Fibroblast of pulmonary artery (primary cell): ENCODE data around the gene TP53INP2.
"Not testable (repeated sequence)": the region's sequence is repeated elsewhere in the genome, so short reads cannot be mapped to it uniquely, and the experiment has no call there.

Experiments used
- DNase-seq: peaks from one replicate; pipeline ENCODE4 v3.0.0-alpha.2; 2010; ENCODE audit warnings: low read depth
- H3K4me3 ChIP-seq: replicated peaks from 2 replicates; pipeline ENCODE4 v1.5.1; 2011; ENCODE audit warnings: low read depth, mild to moderate bottlenecking, control low read depth, low read length, moderate library complexity
- TF ChIP-seq, protein P1 (sequence below): IDR thresholded peaks from 2 replicates; pipeline ENCODE4 v1.5.1; 2011; ENCODE audit warnings: mild to moderate bottlenecking, control low read depth, low read length, inconsistent platforms; ENCODE audit errors: missing control alignments

The TP53INP2 gene, protein sequence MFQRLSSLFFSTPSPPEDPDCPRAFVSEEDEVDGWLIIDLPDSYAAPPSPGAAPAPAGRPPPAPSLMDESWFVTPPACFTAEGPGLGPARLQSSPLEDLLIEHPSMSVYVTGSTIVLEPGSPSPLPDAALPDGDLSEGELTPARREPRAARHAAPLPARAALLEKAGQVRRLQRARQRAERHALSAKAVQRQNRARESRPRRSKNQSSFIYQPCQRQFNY

DNA sequence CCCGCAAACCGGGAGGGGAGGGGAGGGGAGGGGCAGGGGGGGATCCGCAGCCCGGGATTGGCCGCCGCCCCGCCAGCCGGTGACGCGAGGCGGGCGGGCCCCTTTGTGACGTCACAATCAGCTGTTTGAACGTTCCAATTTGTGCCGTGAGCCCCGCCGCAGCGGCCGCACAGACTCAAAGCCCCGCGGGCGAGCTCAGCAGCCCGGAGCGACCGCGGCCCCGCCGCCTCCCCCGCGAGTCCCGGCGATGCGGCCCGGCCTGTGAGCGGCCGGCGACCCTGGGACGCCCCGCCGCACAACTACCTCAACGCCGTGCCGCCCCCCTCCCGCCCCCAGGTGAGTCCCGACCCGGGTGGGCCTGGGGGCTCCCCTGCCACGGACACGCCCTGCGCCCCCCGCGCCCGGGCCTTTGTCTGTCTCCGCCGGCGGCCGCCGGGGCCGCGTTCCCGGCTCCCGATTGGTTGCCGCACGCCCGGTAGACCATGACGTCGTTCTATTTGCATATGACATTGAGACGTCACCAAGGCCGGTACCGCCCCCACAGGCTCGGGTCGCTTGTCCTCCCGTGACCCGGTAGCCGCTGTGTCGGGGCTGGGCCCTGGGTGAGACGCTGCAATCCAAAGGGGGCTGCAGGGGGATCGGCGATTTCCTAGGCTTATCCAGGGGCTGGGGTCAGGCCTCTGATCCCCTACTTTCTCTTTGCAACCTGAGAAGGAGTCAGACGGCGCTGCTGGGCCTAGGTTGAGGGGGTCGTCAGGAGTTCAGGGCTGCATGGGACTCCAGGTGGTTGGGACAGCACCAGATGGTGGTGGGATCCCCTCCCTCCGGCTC is at the start of gene TP53INP2:
TSS of gene TP53INP2 (plus strand) at position 168 of the 831 bp plus-strand sequence. CDS start 4,396 bp downstream, outside the sequence.
- peak; percentile 94 for DNase-seq
- TF ChIP-seq, protein P1, sequence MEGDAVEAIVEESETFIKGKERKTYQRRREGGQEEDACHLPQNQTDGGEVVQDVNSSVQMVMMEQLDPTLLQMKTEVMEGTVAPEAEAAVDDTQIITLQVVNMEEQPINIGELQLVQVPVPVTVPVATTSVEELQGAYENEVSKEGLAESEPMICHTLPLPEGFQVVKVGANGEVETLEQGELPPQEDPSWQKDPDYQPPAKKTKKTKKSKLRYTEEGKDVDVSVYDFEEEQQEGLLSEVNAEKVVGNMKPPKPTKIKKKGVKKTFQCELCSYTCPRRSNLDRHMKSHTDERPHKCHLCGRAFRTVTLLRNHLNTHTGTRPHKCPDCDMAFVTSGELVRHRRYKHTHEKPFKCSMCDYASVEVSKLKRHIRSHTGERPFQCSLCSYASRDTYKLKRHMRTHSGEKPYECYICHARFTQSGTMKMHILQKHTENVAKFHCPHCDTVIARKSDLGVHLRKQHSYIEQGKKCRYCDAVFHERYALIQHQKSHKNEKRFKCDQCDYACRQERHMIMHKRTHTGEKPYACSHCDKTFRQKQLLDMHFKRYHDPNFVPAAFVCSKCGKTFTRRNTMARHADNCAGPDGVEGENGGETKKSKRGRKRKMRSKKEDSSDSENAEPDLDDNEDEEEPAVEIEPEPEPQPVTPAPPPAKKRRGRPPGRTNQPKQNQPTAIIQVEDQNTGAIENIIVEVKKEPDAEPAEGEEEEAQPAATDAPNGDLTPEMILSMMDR: no peak
- peak within 1 kb of the TSS; percentile 74 for H3K4me3 ChIP-seq

DNA sequence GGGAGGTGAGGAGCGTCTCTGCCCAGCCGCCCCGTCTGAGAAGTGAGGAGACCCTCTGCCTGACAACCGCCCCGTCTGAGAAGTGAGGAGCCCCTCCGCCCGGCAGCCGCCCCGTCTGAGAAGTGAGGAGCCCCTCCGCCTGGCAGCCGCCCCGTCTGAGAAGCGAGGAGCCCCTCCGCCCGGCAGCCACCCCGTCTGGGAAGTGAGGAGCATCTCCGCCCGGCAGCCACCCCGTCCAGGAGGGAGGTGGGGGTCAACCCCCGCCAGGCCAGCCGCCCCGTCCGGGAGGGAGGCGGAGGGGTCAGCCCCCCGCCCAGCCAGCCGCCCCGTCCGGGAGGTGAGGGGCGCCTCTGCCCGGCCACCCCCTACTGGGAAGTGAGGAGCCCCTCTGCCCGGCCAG is 45.5 kb upstream of the TP53INP2 start:
- DNase-seq, H3K4me3 ChIP-seq: not testable (repeated sequence)

DNA sequence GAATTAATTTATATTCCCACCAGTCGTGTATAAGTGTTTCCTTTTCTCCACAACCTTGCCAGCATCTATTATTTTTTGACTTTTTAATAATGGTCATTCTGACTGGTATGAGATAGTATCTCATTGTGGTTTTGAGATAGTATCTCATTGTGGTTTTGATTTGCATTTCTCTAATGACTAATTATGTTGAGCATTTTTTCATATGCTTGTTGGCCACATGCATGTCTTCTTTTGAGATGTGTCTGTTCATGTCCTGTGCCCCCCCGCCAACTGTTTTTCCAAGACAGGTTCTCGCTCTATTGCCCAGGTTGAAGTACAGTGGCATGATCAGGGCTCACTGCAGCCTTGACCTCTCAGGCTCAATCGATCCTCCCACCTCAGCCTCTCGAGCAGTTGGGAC is 42.3 kb upstream of the TP53INP2 start:
- DNase-seq, H3K4me3 ChIP-seq: not testable (repeated sequence)

DNA sequence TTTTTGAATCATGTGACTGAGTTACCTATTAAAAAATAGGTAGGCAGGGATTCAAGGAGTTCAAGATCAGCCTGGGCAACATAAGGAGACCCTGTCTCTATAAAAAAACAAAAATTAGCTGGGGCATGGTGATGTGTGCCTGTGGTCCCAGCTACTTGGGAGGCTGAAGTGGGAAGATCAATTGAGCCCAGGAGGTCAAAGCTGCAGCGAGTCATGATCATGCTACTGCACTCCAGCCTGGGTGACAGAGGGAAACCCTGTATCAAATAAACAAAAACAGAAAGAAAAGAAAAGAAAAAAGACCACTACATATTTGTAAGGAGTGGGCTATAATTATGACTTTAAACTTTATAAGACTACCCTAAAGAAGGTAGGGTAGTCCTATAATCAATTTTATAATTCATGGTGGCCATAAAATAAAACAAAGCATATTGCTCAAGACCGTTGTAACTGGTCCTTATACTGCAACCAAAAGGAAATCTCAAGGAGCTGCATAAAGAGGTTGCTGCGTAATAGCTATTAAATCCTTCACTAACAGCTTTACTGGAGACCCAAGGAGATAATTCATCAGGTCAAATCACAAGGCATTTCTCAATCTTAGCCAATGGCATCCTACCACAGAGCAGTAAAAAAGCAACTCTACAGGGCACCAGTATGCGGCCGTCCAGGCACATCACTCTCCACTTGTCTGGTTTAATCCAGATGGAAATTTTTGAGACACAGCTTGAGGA is 40.8 kb upstream of the TP53INP2 start:
- no peak for DNase-seq
- no peak overlapping the region for H3K4me3 ChIP-seq
- TF ChIP-seq, protein P1: no peak

DNA sequence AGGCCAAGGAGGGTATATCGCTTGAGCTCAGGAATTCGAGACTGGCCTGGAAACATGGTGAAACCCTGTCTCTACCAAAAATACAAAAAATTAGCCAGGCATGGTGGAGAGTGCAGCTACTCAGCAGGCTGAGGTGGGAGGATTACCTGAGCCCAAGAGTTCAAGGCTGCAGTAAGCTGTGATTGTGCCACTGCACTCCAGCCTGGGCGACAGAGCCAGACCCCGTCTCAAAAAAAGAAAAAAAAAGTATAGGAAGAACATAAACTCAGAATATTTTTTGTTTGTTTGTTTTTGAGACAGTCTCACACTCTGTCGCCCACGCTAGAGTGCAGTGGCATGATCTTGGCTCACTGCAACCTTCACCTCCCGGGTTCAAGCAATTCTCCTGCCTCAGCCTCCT is 39.4 kb upstream of the TP53INP2 start:
- H3K4me3 ChIP-seq, DNase-seq: not testable (repeated sequence)

DNA sequence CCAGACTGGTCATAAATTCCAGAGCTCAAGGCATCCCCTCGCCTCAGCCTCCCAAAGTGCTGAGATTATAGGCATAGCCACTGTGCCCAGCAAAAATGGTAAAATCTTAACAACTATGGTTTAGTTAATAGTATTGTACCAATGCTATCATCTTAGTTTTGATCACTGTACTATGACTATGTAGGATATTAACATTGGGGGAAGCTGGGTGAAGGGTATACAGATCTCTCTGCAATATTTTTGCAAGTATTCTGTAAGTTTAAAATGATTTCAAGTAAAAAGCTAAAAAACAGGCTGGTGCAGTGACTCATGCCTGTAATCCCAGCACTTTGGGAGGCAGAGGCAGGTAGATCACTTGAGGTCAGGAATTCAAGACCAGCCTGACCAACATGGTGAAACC is 35.0 kb upstream of the TP53INP2 start:
- no peak overlapping the region for H3K4me3 ChIP-seq
- TF ChIP-seq, protein P1: no peak
- DNase-seq: no peak

DNA sequence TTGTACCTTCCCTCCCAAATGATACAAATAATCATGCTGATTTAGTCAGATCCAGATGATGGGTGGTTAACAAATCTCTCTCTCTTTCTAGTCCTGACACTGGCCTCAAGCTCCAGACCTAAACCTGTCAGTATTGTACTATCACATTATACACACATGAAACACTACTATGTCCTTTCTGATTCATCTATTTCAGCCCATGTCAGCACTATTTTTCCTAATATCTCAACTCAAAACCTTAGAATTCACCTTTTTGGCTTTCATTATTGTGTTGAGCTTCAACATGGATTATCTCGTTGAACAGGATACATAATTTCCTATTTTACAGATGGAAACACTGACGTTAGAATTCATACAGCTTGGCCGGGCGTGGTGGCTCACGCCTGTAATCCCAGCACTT is 30.7 kb upstream of the TP53INP2 start:
- TF ChIP-seq, protein P1: no peak
- no peak for DNase-seq
- no peak overlapping the region for H3K4me3 ChIP-seq

DNA sequence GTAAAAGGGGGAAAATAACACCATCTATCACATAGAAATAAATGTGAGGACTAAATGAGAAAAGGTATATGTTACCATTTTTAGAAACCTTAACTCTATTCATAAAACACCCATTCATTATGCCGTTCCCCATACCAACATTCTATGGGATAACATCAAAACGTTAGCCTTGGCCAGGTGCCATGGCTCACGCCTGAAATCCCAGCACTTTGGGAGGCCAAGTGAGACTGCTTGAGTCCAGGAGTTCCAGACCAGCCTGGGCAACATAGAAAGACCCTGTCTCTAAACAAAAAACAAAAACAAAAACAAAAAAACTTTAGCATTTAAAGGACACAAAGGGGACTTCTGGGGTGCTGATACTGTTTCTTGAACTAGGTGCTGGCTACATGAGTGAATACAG is 28.6 kb upstream of the TP53INP2 start:
- DNase-seq: no peak
- no peak overlapping the region for H3K4me3 ChIP-seq
- TF ChIP-seq, protein P1: no peak
